ENCODE results near the gene NDUFB6.
A peak's percentile ranks its signal among the peaks of the same experiment; 100 is the strongest.

NDUFB6 gene

DNA sequence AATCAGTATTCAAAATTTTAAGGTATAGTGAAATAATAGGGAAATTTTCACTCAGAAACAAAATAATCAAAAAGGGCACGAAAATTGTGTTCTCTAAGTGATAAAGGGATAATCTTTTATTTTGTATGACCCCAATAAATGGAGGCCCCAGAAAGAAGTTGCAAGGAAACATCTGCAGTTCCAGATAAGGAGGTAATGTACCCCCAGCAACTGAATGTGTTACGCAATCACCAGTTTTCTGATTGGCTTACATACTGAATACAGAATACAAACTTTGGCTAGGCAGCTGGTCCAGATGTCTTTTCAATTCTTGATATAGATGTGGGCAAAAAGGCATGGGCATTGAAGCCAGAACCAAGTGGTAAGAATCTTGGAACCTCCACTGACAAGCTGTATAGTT is 18.9 kb downstream of the NDUFB6 start:
- peaks cover 3% of the 10 kb centered on the region; the same call in 1 of the 2 replicates for H4K20me1 ChIP-seq (ENCODE audit: insufficient read depth, low read length)
- H3K9me3 ChIP-seq (ENCODE audit: insufficient read depth, low read length) = no peaks in the 10 kb centered on the region
- H3K79me2 ChIP-seq (ENCODE audit: low read length) = peaks cover 40% of the 10 kb centered on the region
- peaks cover 5% of the 10 kb centered on the region for H3K36me3 ChIP-seq (replicated peaks; ENCODE audit: low read depth, low read length)
- H3K27me3 ChIP-seq (ENCODE audit: low read depth, low read length) = no peaks in the 10 kb centered on the region
- H2AFZ ChIP-seq (ENCODE audit: low read depth, low read length) = no peak overlapping the region
- H3K9ac ChIP-seq (ENCODE audit: low read length) = no peak overlapping the region
- TF ChIP-seq, protein P1, sequence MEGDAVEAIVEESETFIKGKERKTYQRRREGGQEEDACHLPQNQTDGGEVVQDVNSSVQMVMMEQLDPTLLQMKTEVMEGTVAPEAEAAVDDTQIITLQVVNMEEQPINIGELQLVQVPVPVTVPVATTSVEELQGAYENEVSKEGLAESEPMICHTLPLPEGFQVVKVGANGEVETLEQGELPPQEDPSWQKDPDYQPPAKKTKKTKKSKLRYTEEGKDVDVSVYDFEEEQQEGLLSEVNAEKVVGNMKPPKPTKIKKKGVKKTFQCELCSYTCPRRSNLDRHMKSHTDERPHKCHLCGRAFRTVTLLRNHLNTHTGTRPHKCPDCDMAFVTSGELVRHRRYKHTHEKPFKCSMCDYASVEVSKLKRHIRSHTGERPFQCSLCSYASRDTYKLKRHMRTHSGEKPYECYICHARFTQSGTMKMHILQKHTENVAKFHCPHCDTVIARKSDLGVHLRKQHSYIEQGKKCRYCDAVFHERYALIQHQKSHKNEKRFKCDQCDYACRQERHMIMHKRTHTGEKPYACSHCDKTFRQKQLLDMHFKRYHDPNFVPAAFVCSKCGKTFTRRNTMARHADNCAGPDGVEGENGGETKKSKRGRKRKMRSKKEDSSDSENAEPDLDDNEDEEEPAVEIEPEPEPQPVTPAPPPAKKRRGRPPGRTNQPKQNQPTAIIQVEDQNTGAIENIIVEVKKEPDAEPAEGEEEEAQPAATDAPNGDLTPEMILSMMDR (IDR thresholded peaks at IDR 0.05; ENCODE audit: low read depth, low read length) = no peak
- TF ChIP-seq EZH2phosphoT487 (IDR thresholded peaks at IDR 0.05; ENCODE audit: low read depth) = no peak
- H3K27ac ChIP-seq (ENCODE audit: low read length) = no peak overlapping the region
- no peak overlapping the region for H3K4me3 ChIP-seq (ENCODE audit: low read length)
- H3K4me1 ChIP-seq (ENCODE audit: low read length) = peaks cover 8% of the 10 kb centered on the region
- H3K4me2 ChIP-seq (ENCODE audit: low read length) = no peak overlapping the region

DNA sequence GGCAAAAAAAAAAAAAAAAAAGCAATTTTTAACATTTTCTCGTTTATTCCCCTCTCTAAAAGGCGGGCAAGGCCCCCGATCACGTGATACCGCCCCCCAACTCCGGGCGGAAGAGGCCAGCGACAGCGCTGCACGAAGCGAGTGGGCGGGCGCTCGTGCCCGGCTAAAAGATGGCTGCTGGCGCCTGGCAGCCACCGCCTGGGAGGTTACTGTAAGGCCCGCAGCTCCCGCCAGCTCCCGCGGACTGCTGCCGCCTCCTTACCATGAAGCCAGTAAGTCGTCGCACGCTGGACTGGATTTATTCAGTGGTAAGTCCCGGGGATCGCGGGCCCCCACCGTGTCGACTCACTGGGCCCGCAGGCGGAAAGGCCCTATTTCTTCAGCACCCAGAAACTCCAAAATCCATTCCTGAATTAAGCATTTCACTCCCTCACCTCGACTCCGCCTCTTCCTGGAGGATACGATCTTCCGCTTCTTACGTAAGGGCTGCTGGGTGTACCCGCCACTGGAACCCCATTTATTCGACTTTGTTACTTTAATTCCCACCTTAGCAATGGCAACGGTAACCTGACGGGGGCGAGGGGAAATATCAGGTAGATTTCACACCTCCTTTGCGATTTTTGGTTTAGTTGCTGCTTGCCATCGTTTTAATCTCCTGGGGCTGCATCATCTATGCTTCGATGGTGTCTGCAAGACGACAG is 20.6 kb downstream of the NDUFB6 start, which contains the start of the genes SMIM27 and TOPORS:
TSS of gene SMIM27 (plus strand) at position 156 of the 701 bp plus-strand sequence. CDS start at position 264, 108 bp downstream.
TSS of gene TOPORS (minus strand) at position 415 of the 701 bp plus-strand sequence. CDS start at position 265, 150 bp downstream.
- H3K27ac ChIP-seq (ENCODE audit: low read length) = peak within 1 kb of the TSS; percentile 69
- TF ChIP-seq EZH2phosphoT487 (IDR thresholded peaks at IDR 0.05; ENCODE audit: low read depth) = no peak
- TF ChIP-seq, protein P1 (IDR thresholded peaks at IDR 0.05; ENCODE audit: low read depth, low read length) = no peak
- no peaks in the 10 kb centered on the region for H3K36me3 ChIP-seq (replicated peaks; ENCODE audit: low read depth, low read length)
- H2AFZ ChIP-seq (ENCODE audit: low read depth, low read length) = peak within 1 kb of the TSS; percentile 81
- peak within 1 kb of the TSS; percentile 81 for H3K9ac ChIP-seq (ENCODE audit: low read length)
- peaks cover 4% of the 10 kb centered on the region for H3K4me1 ChIP-seq (ENCODE audit: low read length)
- peak within 1 kb of the TSS; percentile 87 for H3K4me3 ChIP-seq (ENCODE audit: low read length)
- H3K79me2 ChIP-seq (ENCODE audit: low read length) = peaks cover 52% of the 10 kb centered on the region
- no peaks in the 10 kb centered on the region for H3K27me3 ChIP-seq (ENCODE audit: low read depth, low read length)
- H3K9me3 ChIP-seq (ENCODE audit: insufficient read depth, low read length) = no peaks in the 10 kb centered on the region
- peak within 1 kb of the TSS; percentile 86 for H3K4me2 ChIP-seq (ENCODE audit: low read length)
- peaks cover 3% of the 10 kb centered on the region; the same call in 1 of the 2 replicates for H4K20me1 ChIP-seq (ENCODE audit: insufficient read depth, low read length)

DNA sequence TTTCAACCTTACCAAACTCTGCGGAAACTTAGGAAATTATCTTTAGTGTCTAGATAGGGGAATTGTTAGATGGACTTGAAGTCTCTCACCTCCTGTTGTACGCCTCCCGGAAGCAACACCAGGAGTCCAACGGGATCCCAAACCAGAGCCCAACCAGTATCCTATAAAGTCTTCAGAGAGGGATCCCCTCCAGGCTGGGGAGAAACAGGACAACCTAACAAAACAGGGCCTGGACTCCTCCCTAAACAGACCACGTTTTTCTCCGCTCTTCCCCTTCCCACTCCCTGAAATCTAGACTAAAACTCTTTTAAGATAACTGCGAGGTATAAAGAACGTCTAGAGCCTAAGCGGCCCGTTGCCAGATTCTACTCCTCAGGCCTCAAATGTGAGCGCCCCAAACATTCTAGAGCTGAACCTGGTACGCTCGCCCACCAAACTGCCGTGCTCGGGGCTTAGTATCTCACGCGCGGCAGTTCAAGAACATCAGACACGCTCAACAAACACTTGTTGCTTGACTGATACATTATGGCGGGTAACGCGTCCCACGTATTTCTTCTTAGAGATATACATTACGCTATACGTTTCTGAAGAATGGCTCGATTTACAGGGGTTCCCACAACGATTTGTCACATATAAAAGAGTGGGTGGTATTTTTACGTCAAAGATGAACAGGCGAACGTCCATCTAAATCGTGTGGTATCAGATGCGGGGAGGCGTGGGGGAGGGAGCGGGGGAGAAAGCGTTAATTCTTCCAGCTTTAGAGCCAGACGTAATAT is 21.5 kb downstream of the NDUFB6 start:
- Histone ChIP-seq H3K4me1 (ENCODE audit: low read length) (peaks cover 4% of the 10 kb centered on the region), H3K4me3 (ENCODE audit: low read length) (peak overlapping the region; percentile 87), H3K9me3 (ENCODE audit: insufficient read depth, low read length) (no peaks in the 10 kb centered on the region), H3K36me3 (replicated peaks; ENCODE audit: low read depth, low read length) (no peaks in the 10 kb centered on the region), H3K9ac (ENCODE audit: low read length) (peak overlapping the region; percentile 81), H3K27me3 (ENCODE audit: low read depth, low read length) (no peaks in the 10 kb centered on the region), H3K4me2 (ENCODE audit: low read length) (peak overlapping the region; percentile 86), H3K79me2 (ENCODE audit: low read length) (peaks cover 60% of the 10 kb centered on the region), H3K27ac (ENCODE audit: low read length) (peak overlapping the region; percentile 69), H4K20me1 (ENCODE audit: insufficient read depth, low read length) (peaks cover 3% of the 10 kb centered on the region; the same call in 1 of the 2 replicates), H2AFZ (ENCODE audit: low read depth, low read length) (peak overlapping the region; percentile 81)
- TF ChIP-seq, protein P1 (IDR thresholded peaks at IDR 0.05; ENCODE audit: low read depth, low read length) = no peak
- TF ChIP-seq EZH2phosphoT487 (IDR thresholded peaks at IDR 0.05; ENCODE audit: low read depth) = no peak

All from OCI-LY3 (cell line).